HepG2 (cell line): Measurements from ENCODE around the gene KIF22. TPM values are rescaled to one million over a fixed set of nuclear protein-coding genes. Genes with fewer than 3 reads are reported as not detected.

Experiments
- AGO1 ChIP-seq: fragments of 200-400 bp; formaldehyde crosslinking; IDR thresholded peaks from 2 replicates; pipeline ENCODE4 v1.6.1; 2017; ENCODE audit warnings: mild to moderate bottlenecking, low read depth, low read length, moderate library complexity; ENCODE audit not compliant: poor library complexity, severe bottlenecking
- DPF2 ChIP-seq: sonication (generic); formaldehyde crosslinking; IDR thresholded peaks from 2 replicates; pipeline ENCODE4 v1.4.0; 2020; ENCODE audit warnings: mild to moderate bottlenecking, low read depth, missing genetic modification reagents, borderline replicate concordance
- FIP1L1 ChIP-seq: fragments of 200-400 bp; formaldehyde crosslinking; IDR thresholded peaks from 2 replicates; pipeline ENCODE4 v1.6.1; 2018; ENCODE audit warnings: low read depth, mild to moderate bottlenecking, low read length, moderate library complexity, borderline replicate concordance; ENCODE audit not compliant: insufficient read depth
- FOSL1 ChIP-seq: sonication (generic); formaldehyde crosslinking; IDR thresholded peaks from 2 replicates; pipeline ENCODE4 v1.9.0; 2021; ENCODE audit warnings: missing genetic modification reagents, borderline replicate concordance
- HDAC2 ChIP-seq: sonication (generic); formaldehyde crosslinking; IDR thresholded peaks from 2 replicates; pipeline ENCODE4 v1.4.0; 2020; ENCODE audit warnings: missing genetic modification reagents
- HNRNPLL ChIP-seq: fragments of 200-400 bp; formaldehyde crosslinking; IDR thresholded peaks from 2 replicates; pipeline ENCODE4 v1.6.1; 2017; ENCODE audit warnings: mild to moderate bottlenecking, low read depth, low read length; ENCODE audit not compliant: poor library complexity, severe bottlenecking
- IKZF1 ChIP-seq: fragments of 450-650 bp; IDR thresholded peaks from 2 replicates; pipeline ENCODE4 v1.7.1; 2016
- NR2F1 ChIP-seq, 2 experiments: fragments of 450-650 bp in 1 of 2; formaldehyde crosslinking in 1 of 2; IDR thresholded peaks; 2 replicates each; pipeline versions ENCODE4 v1.5.0 to v1.6.1; 2016 to 2020; ENCODE audit warnings: mild to moderate bottlenecking in 1 of 2, missing compliant biosample characterization in 1 of 2, missing genetic modification reagents in 1 of 2, moderate library complexity in 1 of 2
- SETDB1 ChIP-seq: sonication (generic); formaldehyde crosslinking; IDR thresholded peaks from 2 replicates; pipeline ENCODE4 v1.5.1; 2020; ENCODE audit warnings: missing genetic modification reagents, mild to moderate bottlenecking, borderline replicate concordance
- SKI ChIP-seq: fragments of 450-650 bp; IDR thresholded peaks from one replicate; pipeline ENCODE4 v1.6.1; 2018; ENCODE audit warnings: mild to moderate bottlenecking; ENCODE audit not compliant: partially characterized antibody
- TCF7L2 ChIP-seq: IDR thresholded peaks from 2 replicates; pipeline ENCODE4 v1.6.1; 2011; ENCODE audit warnings: mild to moderate bottlenecking, low read depth, low read length, moderate library complexity
- ZFP90 ChIP-seq: sonication (generic); formaldehyde crosslinking; IDR thresholded peaks from 2 replicates; pipeline ENCODE4 v1.8.0; 2022; ENCODE audit warnings: missing genetic modification reagents, mild to moderate bottlenecking, inconsistent platforms, borderline replicate concordance
- ZNF160 ChIP-seq: sonication (generic); formaldehyde crosslinking; IDR thresholded peaks from 2 replicates; pipeline ENCODE4 v1.8.0; 2022; ENCODE audit warnings: mild to moderate bottlenecking, inconsistent platforms, missing genetic modification reagents
- ZNF17 ChIP-seq: sonication (generic); formaldehyde crosslinking; IDR thresholded peaks from 2 replicates; pipeline ENCODE4 v1.5.0; 2020; ENCODE audit warnings: mild to moderate bottlenecking, missing genetic modification reagents
- ZNF296 ChIP-seq: sonication (generic); formaldehyde crosslinking; conservative IDR thresholded peaks from 2 replicates; pipeline ENCODE4 v1.5.0; 2020; ENCODE audit warnings: mild to moderate bottlenecking, missing genetic modification reagents
- ZNF883 ChIP-seq: sonication (generic); formaldehyde crosslinking; IDR thresholded peaks from 2 replicates; pipeline ENCODE4 v1.5.1; 2020; ENCODE audit warnings: mild to moderate bottlenecking, missing genetic modification reagents; ENCODE audit errors: not compliant biosample characterization
- polyA plus RNA-seq, 8 experiments: library from polyadenylated mRNA; depleted of rRNA in 3 of 8; stranded (reverse) in 7 of 8; unstranded in 1 of 8; fragments of >200 nt; fragmentation: Illumina TruSeq in 4 of 8; extraction: Trizol in 4 of 8; gene quantifications; 2 replicates each; pipeline versions ENCODE4 v1.2.1 to v1.2.3, GENCODE V29; 2011 to 2016; ENCODE audit warnings: low read depth in 4 of 8, missing spikeins in 1 of 8, mixed read lengths in 1 of 8; ENCODE audit not compliant: insufficient read depth in 1 of 8
- total RNA-seq, 5 experiments: library from RNA; depleted of rRNA; stranded (reverse); fragments of >200 nt; fragmentation: Illumina TruSeq; extraction: Trizol; gene quantifications; 2 replicates each; pipeline ENCODE4 v1.2.3, GENCODE V29; 2016; ENCODE audit warnings: low read depth in 1 of 5
- TF ChIP-seq, protein P1 (sequence below), 2 experiments: sonication (generic) in 1 of 2; formaldehyde crosslinking in 1 of 2; IDR thresholded peaks; 2 replicates each; pipeline versions ENCODE4 v1.4.0 to v1.6.1; 2016 to 2020; ENCODE audit warnings: borderline replicate concordance in 1 of 2, low read depth in 1 of 2, mild to moderate bottlenecking in 1 of 2, missing genetic modification reagents in 1 of 2
- TF ChIP-seq, protein P2 (sequence below): sonication (generic); formaldehyde crosslinking; IDR thresholded peaks from 2 replicates; pipeline ENCODE4 v1.5.0; 2020; ENCODE audit warnings: missing genetic modification reagents
- TF ChIP-seq, protein P3 (sequence below): sonication (generic); formaldehyde crosslinking; IDR thresholded peaks from 2 replicates; pipeline ENCODE4 v1.4.0; 2020; ENCODE audit warnings: mild to moderate bottlenecking, missing genetic modification reagents
- TF ChIP-seq, protein P4 (sequence below): sonication (generic); formaldehyde crosslinking; IDR thresholded peaks from 2 replicates; pipeline ENCODE4 v1.9.0; 2022; ENCODE audit warnings: low read depth, missing genetic modification reagents

Gene KIF22
- total and polyA plus RNA-seq, 2 of the 13 experiments (the other 11 are each of a cell fraction or from before 2014, with no cell fraction given): 95.8 to 118 TPM

DNA sequence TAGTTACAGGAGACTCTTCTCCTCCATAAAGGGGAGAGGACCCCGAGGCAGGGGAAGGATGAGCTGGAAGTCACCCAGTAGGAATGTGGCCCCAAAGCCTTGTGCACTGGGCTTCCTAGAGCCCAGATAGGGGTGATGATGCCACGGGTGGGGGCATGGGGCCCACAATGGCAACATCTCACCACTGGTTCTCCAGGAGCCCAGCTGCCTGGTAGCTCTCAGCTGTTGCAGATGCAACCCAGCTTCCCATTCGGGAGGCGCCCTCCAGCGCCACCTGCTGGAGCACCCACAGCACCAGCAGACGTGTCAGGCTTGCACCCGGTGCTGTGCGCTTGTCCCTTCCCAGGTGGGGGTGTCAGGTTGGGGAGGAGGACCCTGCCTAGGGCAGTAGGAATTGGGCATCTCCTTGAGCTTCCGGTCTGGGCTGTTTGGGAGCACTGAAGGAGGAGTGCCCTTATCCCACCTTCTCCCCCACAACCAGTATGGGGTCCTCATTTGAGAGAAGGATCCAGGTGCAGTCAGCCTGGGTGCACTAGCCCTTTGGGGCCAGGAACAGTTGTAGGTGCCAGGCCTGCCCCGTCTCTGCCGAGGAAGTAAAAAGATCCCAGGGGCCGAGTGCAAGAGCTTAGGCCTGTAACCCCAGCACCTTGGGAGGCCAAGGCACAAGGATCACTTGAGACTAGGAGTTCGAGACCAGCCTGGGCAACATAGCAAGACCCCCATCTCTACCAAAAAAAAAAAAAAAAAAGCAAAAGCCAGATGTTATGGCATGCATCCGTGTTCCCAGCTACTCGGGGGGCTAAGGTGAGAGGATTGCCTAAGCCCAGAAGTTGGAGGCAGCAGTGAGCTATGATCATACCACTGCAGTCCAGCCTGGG, 58.1 kb downstream of the KIF22 start (continued):
- no peak for TF ChIP-seq TCF7L2
- TF ChIP-seq SETDB1 (CRISPR knock-in tag): no peak
- TF ChIP-seq, protein P1, sequence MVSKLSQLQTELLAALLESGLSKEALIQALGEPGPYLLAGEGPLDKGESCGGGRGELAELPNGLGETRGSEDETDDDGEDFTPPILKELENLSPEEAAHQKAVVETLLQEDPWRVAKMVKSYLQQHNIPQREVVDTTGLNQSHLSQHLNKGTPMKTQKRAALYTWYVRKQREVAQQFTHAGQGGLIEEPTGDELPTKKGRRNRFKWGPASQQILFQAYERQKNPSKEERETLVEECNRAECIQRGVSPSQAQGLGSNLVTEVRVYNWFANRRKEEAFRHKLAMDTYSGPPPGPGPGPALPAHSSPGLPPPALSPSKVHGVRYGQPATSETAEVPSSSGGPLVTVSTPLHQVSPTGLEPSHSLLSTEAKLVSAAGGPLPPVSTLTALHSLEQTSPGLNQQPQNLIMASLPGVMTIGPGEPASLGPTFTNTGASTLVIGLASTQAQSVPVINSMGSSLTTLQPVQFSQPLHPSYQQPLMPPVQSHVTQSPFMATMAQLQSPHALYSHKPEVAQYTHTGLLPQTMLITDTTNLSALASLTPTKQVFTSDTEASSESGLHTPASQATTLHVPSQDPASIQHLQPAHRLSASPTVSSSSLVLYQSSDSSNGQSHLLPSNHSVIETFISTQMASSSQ (IDR thresholded peaks at IDR 0.05; ENCODE audit: low read depth): no peak
- TF ChIP-seq, protein P1 (CRISPR knock-in tag; IDR thresholded peaks at IDR 0.05; ENCODE audit: borderline replicate concordance): no peak
- no peak for TF ChIP-seq IKZF1
- no peak for TF ChIP-seq NR2F1 (CRISPR knock-in tag; IDR thresholded peaks at IDR 0.05)
- TF ChIP-seq FOSL1: no peak
- no peak for TF ChIP-seq ZNF296
- peak; percentile 22 for TF ChIP-seq SKI
- TF ChIP-seq DPF2: no peak
- TF ChIP-seq ZNF17 (CRISPR knock-in tag): no peak
- peak; percentile 30 for TF ChIP-seq HNRNPLL
- TF ChIP-seq, protein P2, sequence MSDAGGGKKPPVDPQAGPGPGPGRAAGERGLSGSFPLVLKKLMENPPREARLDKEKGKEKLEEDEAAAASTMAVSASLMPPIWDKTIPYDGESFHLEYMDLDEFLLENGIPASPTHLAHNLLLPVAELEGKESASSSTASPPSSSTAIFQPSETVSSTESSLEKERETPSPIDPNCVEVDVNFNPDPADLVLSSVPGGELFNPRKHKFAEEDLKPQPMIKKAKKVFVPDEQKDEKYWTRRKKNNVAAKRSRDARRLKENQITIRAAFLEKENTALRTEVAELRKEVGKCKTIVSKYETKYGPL (CRISPR knock-in tag): no peak
- TF ChIP-seq, protein P3, sequence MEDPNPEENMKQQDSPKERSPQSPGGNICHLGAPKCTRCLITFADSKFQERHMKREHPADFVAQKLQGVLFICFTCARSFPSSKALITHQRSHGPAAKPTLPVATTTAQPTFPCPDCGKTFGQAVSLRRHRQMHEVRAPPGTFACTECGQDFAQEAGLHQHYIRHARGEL (CRISPR knock-in tag): no peak
- TF ChIP-seq HDAC2: peak; percentile 42; the same call in 1 of the 2 replicates
- no peak for TF ChIP-seq AGO1
- no peak for TF ChIP-seq ZNF160 (CRISPR knock-in tag)
- no peak for TF ChIP-seq FIP1L1
- TF ChIP-seq, protein P4, sequence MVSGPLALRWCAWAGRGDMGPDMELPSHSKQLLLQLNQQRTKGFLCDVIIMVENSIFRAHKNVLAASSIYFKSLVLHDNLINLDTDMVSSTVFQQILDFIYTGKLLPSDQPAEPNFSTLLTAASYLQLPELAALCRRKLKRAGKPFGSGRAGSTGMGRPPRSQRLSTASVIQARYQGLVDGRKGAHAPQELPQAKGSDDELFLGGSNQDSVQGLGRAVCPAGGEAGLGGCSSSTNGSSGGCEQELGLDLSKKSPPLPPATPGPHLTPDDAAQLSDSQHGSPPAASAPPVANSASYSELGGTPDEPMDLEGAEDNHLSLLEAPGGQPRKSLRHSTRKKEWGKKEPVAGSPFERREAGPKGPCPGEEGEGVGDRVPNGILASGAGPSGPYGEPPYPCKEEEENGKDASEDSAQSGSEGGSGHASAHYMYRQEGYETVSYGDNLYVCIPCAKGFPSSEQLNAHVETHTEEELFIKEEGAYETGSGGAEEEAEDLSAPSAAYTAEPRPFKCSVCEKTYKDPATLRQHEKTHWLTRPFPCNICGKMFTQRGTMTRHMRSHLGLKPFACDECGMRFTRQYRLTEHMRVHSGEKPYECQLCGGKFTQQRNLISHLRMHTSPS (CRISPR knock-in tag): no peak
- TF ChIP-seq ZNF883: peak; percentile 77
- no peak for TF ChIP-seq ZFP90 (CRISPR knock-in tag)
